ENCODE data around the gene CCSER1. TPM values are rescaled to one million over a fixed set of nuclear protein-coding genes. Genes with fewer than 3 reads are reported as not detected.

The CCSER1 gene
- total RNA-seq, 2 experiments from 2014 or later = not detected

DNA sequence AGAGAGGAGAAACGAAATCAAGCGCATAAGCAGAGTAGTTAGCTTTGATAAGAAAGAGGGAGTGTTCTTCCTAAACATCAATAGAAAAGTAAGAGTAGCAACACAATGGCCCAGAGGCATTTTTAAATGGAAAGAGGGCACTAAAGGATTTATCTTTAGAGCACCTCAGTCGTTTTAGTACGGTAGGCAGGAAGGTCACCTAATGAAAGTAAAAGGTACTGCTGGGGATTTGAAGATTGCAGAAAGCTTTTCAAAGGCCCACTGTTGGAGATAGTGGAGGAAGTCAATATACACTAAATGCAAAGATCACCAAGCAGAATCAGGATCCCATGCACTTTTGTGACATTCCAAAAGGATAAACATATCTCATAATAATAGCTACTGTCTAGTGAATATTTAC, 1508.9 kb downstream of the CCSER1 start:
- H3K79me2 ChIP-seq (ENCODE audit: insufficient read depth, low read depth, low read length) = no peaks in the 10 kb centered on the region
- POLR2A ChIA-PET = no interaction called here
- no peak overlapping the region for H2AFZ ChIP-seq (ENCODE audit: low read length)
- no peaks in the 10 kb centered on the region for H3K9me3 ChIP-seq (ENCODE audit: low read length)
- CTCF ChIA-PET (ENCODE audit: unreplicated experiment) = no interaction called here
- H3K4me3 ChIP-seq (ENCODE audit: low read depth, low read length, poor library complexity, severe bottlenecking) = no peak overlapping the region
- H3K9me2 ChIP-seq (ENCODE audit: insufficient read depth, low read length) = no peaks in the 10 kb centered on the region
- H3K27ac ChIP-seq (ENCODE audit: low read depth, low read length, poor library complexity, severe bottlenecking) = no peak overlapping the region
- intact Hi-C loops (cut with micrococcal nuclease; ENCODE audit: unreplicated experiment) = no loop called here
- BruUV-seq (replicated peaks) = no TSS peak
- no peak for DNase-seq (ENCODE audit: low spot score)
- no peaks in the 10 kb centered on the region for H3K4me1 ChIP-seq (ENCODE audit: insufficient read depth, low read length, poor library complexity, severe bottlenecking)
- H4K20me1 ChIP-seq (ENCODE audit: insufficient read depth, low read length) = no peaks in the 10 kb centered on the region
- no peaks in the 10 kb centered on the region for H3K36me3 ChIP-seq (ENCODE audit: insufficient read depth, low read length)
- no peak for TF ChIP-seq EZH2phosphoT487 (IDR thresholded peaks at IDR 0.05; ENCODE audit: borderline replicate concordance, low read depth, low read length)
- TF ChIP-seq, protein P1, sequence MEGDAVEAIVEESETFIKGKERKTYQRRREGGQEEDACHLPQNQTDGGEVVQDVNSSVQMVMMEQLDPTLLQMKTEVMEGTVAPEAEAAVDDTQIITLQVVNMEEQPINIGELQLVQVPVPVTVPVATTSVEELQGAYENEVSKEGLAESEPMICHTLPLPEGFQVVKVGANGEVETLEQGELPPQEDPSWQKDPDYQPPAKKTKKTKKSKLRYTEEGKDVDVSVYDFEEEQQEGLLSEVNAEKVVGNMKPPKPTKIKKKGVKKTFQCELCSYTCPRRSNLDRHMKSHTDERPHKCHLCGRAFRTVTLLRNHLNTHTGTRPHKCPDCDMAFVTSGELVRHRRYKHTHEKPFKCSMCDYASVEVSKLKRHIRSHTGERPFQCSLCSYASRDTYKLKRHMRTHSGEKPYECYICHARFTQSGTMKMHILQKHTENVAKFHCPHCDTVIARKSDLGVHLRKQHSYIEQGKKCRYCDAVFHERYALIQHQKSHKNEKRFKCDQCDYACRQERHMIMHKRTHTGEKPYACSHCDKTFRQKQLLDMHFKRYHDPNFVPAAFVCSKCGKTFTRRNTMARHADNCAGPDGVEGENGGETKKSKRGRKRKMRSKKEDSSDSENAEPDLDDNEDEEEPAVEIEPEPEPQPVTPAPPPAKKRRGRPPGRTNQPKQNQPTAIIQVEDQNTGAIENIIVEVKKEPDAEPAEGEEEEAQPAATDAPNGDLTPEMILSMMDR (conservative IDR thresholded peaks at IDR 0.05; ENCODE audit: low read length) = no peak
- H3K4me2 ChIP-seq (ENCODE audit: low read length) = no peak overlapping the region

Small RNAs within 50 kb of the gene (small RNA-seq; reads per million reads assigned to genes)
- gene AC093729.1 (not detected), gene TMSB4XP8 (not detected)

Other genes starting within 250 kb of the CCSER1 start
- not detected in 2 replicates for gene MMRN1, start 232.5 kb upstream of the CCSER1 start, total RNA-seq (2014; rRNA removed; shearing (Covaris generic))
- 0.13 TPM in 1 of 2 replicates, not detected in the other for gene MMRN1, start 232.5 kb upstream of the CCSER1 start, total RNA-seq (2022)